Naive thymus-derived CD4-positive, alpha-beta T cell (primary cell): ENCODE results near the gene TEKT3. TPM values are rescaled to one million over a fixed set of nuclear protein-coding genes. Genes with fewer than 3 reads are reported as not detected.

Source experiments
- ATAC-seq: fragments of 150-1000 bp; cut with Tn5 transposase; 2 replicates; pipeline ENCODE4 v1.10.0; 2021; ENCODE audit warnings: mild to moderate bottlenecking, moderate library complexity
- CTCF ChIA-PET: fragments of 350-600 bp; sonication (Branson Sonifier 250); formaldehyde crosslinking; loops from one replicate; lab custom pipeline; 2021; ENCODE audit warnings: antibody characterized with exemption; lab: Charles Lee
- POLR2A ChIA-PET: fragments of 350-600 bp; sonication (Branson Sonifier 250); formaldehyde crosslinking; loops from one replicate; lab custom pipeline; 2021; ENCODE audit warnings: antibody characterized with exemption, inconsistent platforms; lab: Charles Lee
- DNase-seq, 9 donors: peaks; one replicate each; pipeline versions ENCODE4 v3.0.0 to v3.0.0-alpha.2; 2020 to 2022; ENCODE audit warnings: mixed read lengths in 1 of 9
- H3K27ac ChIP-seq: one replicate; pipeline ENCODE4 v1.7.0; 2013; ENCODE audit warnings: mild to moderate bottlenecking, low read depth, low read length, moderate library complexity
- H3K27me3 ChIP-seq, 2 donors: one replicate each; pipeline ENCODE4 v1.7.0; 2013; ENCODE audit warnings: low read length in 2 of 2, mild to moderate bottlenecking in 2 of 2, moderate library complexity in 2 of 2; ENCODE audit not compliant: control insufficient read depth in 2 of 2, insufficient read depth in 2 of 2
- H3K36me3 ChIP-seq, 3 experiments: 1 replicate in 2 of 3; 2 replicates in 1 of 3; pipeline ENCODE4 v1.7.0; 2013; ENCODE audit warnings: low read length in 3 of 3, mild to moderate bottlenecking in 3 of 3, moderate library complexity in 1 of 3; ENCODE audit not compliant: insufficient read depth in 3 of 3, control insufficient read depth in 2 of 3
- H3K4me1 ChIP-seq, 2 donors: one replicate each; pipeline ENCODE4 v1.7.0; 2013; ENCODE audit warnings: low read length in 2 of 2, mild to moderate bottlenecking in 2 of 2, moderate library complexity in 1 of 2; ENCODE audit not compliant: control insufficient read depth in 2 of 2, insufficient read depth in 2 of 2
- H3K4me3 ChIP-seq: 2 replicates; pipeline ENCODE4 v1.7.0; 2013; ENCODE audit warnings: mild to moderate bottlenecking, low read length
- H3K9me3 ChIP-seq, 3 experiments: 1 replicate in 2 of 3; 2 replicates in 1 of 3; pipeline ENCODE4 v1.7.0; 2013; ENCODE audit warnings: low read length in 3 of 3; ENCODE audit not compliant: control insufficient read depth in 2 of 3
- H3K27ac Mint-ChIP-seq, 9 donors: one replicate each; pipeline ENCODE4 v1.8.0; 2020 to 2022; ENCODE audit warnings: mixed read lengths in 9 of 9, mild to moderate bottlenecking in 8 of 9, moderate library complexity in 5 of 9, inconsistent platforms in 2 of 9
- H3K27me3 Mint-ChIP-seq, 5 donors: one replicate each; pipeline ENCODE4 v1.8.0; 2021 to 2022; ENCODE audit warnings: mixed read lengths in 5 of 5, mild to moderate bottlenecking in 1 of 5
- H3K36me3 Mint-ChIP-seq, 5 donors: one replicate each; pipeline ENCODE4 v1.8.0; 2020 to 2022; ENCODE audit warnings: mixed read lengths in 5 of 5, mild to moderate bottlenecking in 3 of 5, inconsistent platforms in 1 of 5
- H3K4me1 Mint-ChIP-seq, 7 donors: one replicate each; pipeline ENCODE4 v1.8.0; 2020 to 2022; ENCODE audit warnings: mixed read lengths in 7 of 7, mild to moderate bottlenecking in 3 of 7, inconsistent platforms in 1 of 7
- H3K4me3 Mint-ChIP-seq, 10 donors: one replicate each; pipeline ENCODE4 v1.8.0; 2020 to 2022; ENCODE audit warnings: mild to moderate bottlenecking in 10 of 10, mixed read lengths in 10 of 10, moderate library complexity in 6 of 10, inconsistent platforms in 2 of 10
- H3K9me3 Mint-ChIP-seq, 11 donors: one replicate each; pipeline ENCODE4 v1.8.0; 2020 to 2022; ENCODE audit warnings: mixed read lengths in 11 of 11, mild to moderate bottlenecking in 4 of 11, inconsistent platforms in 1 of 11, moderate library complexity in 1 of 11
- intact Hi-C, 2 donors: fragments of 100-400 bp; cut with micrococcal nuclease; formaldehyde crosslinking; loops; one replicate each; pipeline ENCODE4 v1.15.1; 2023
- polyA plus RNA-seq, 2 donors: library from polyadenylated mRNA; unstranded; fragments of 300-500 nt; fragmentation: Illumina TruSeq; gene quantifications; one replicate each; pipeline ENCODE4 v1.2.3, GENCODE V29; 2021
- total RNA-seq, 6 experiments: library from RNA in 5 of 6; stranded (reverse) in 5 of 6; gene quantifications; 1 replicate in 5 of 6; 2 replicates in 1 of 6; pipeline ENCODE4 v1.2.3 and lab custom pipeline; 2021 to 2026

Gene TEKT3
- total and polyA plus RNA-seq, 7 experiments from 2014 or later: 0.37 to 0.57 (median 0.49) TPM; not detected in 4

DNA sequence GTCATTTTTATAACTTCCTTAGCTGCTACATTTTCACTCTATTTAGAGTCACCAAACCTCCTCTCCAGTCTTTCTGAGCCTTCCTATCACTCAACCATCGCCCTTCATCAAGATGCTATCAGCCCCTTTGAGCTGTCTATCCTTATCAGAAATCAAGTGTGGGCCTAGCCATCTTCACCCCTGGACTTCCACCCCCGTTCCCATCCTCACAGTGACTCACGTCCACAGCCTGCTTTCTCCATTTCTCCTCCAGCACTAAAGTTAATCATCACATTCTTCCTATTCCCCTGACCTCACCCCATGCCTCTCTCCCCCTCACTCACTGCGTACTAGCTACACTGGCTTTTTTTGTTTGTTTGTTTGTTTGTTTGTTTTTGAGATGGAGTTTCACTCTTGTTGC lies 2.4 kb upstream of the TEKT3 start:
- Histone ChIP-seq H3K9me3 (no peaks in the 10 kb centered on the region), H3K27ac (no peak overlapping the region), H3K36me3 (no peaks in the 10 kb centered on the region), H3K27me3 (peaks cover 0 to 16% of the 10 kb centered on the region in 2 donors), H3K4me1 (no peaks in the 10 kb centered on the region), H3K4me3 (no peak overlapping the region)
- peaks cover 62 to 87% (median 83%) of the 10 kb centered on the region in 5 donors for H3K27me3 Mint-ChIP-seq
- ChIA-PET CTCF (no interaction called here), POLR2A (no interaction called here)
- H3K4me1 Mint-ChIP-seq: peaks cover 5 to 13% (median 12%) of the 10 kb centered on the region in 7 donors
- H3K27ac Mint-ChIP-seq: no peak overlapping the region
- DNase-seq (no peak), ATAC-seq (no peak)
- intact Hi-C loops: no loop called here
- peaks cover 0 to 11% (median 4%) of the 10 kb centered on the region in 11 donors for H3K9me3 Mint-ChIP-seq
- H3K36me3 Mint-ChIP-seq: peaks cover 0 to 10% (median 5%) of the 10 kb centered on the region in 5 donors
- H3K4me3 Mint-ChIP-seq: no peak overlapping the region

DNA sequence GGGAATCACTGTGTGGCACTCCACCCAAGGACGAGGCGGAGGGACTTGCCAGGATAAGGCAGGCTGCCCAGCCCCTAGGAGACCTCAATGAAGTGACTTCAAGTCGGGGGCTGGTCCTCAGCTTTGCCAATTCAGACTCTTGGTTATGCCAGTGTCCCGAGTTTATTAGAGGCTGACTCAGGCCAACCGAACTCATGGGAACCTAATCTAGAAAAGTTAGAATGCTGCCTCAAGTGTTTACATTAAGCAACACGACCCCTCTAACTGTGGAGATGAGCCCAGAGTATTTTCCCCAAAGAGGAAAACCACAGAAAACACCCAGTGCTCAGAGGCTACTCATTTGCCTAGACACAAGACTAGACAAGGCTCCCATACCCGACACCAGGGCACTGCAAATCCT lies 1.1 kb upstream of the TEKT3 start:
- intact Hi-C loops: no loop called here
- ChIA-PET CTCF (no interaction called here), POLR2A (no interaction called here)
- no peak for DNase-seq
- H3K27ac ChIP-seq: no peak overlapping the region
- H3K27me3 ChIP-seq: peaks cover 0 to 16% of the 10 kb centered on the region in 2 donors
- no peaks in the 10 kb centered on the region for H3K4me1 ChIP-seq
- H3K27me3 Mint-ChIP-seq: peaks cover 64 to 80% (median 74%) of the 10 kb centered on the region in 5 donors
- H3K9me3 Mint-ChIP-seq: peaks cover 0 to 15% (median 5%) of the 10 kb centered on the region in 11 donors
- no peaks in the 10 kb centered on the region for H3K9me3 ChIP-seq
- no peaks in the 10 kb centered on the region for H3K36me3 ChIP-seq
- H3K4me1 Mint-ChIP-seq: peaks cover 5 to 13% (median 12%) of the 10 kb centered on the region in 7 donors
- peaks cover 0 to 10% (median 5%) of the 10 kb centered on the region in 5 donors for H3K36me3 Mint-ChIP-seq
- H3K27ac Mint-ChIP-seq: no peak overlapping the region
- ATAC-seq: no peak
- no peak overlapping the region for H3K4me3 ChIP-seq
- H3K4me3 Mint-ChIP-seq: no peak overlapping the region

DNA sequence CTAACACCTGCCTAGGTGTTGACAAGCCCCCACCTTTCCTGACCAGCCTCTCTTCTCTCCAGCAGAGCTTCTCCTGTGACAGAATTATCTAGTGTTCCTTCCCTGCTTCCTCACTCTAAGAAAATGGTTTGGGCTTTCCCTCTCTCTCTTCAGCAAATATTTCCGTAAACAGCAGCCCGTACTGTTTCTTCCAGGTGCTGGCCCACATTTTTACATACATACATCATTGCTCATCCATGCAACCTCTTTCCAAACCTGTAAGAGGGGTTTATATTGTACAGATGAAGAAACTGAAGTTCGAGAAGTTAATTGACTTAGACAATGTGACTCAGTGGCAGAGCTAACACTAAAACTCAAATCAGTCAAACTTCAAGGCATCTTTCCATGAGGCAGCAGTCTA lies 569 bp upstream of the TEKT3 start:
- ATAC-seq (no peak), DNase-seq (no peak)
- no peak overlapping the region for H3K27ac ChIP-seq
- H3K27me3 ChIP-seq: peaks cover 0 to 16% of the 10 kb centered on the region in 2 donors
- Mint-ChIP-seq H3K4me1 (peaks cover 5 to 13% (median 12%) of the 10 kb centered on the region in 7 donors), H3K4me3 (peak overlapping the region in 6 of 10 donors; percentile 2 to 55 (median 24)), H3K27ac (no peak overlapping the region), H3K27me3 (peaks cover 66 to 84% (median 76%) of the 10 kb centered on the region in 5 donors), H3K9me3 (peaks cover 0 to 15% (median 6%) of the 10 kb centered on the region in 11 donors), H3K36me3 (peaks cover 0 to 10% (median 5%) of the 10 kb centered on the region in 5 donors)
- intact Hi-C loops: no loop called here
- POLR2A ChIA-PET: no interaction called here
- H3K4me1 ChIP-seq: no peaks in the 10 kb centered on the region
- no peak overlapping the region for H3K4me3 ChIP-seq
- CTCF ChIA-PET: no interaction called here
- no peaks in the 10 kb centered on the region for H3K36me3 ChIP-seq
- no peaks in the 10 kb centered on the region for H3K9me3 ChIP-seq

DNA sequence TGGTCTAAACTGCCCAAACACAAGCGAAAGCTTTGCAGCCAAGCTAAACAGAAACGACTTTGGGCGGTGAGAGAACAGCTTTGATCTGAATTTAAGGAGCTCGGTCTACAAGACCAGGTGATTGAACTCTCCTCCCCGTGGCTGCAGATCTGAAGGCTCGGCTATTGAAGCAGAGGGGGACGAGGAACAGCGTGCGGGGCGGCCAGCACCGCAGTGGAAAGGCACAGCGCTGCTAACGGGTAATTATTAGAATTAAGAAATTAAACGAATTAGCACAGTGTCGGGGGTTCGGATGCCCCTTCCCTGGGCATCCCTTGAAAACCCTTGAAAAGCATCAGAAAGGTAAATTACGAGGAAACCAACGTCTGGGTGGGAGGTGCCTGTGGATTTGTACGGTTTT lies 431 bp downstream of the TEKT3 start:
- H3K27me3 ChIP-seq: peaks cover 0 to 16% of the 10 kb centered on the region in 2 donors
- peaks cover 0 to 12% (median 5%) of the 10 kb centered on the region in 5 donors for H3K36me3 Mint-ChIP-seq
- H3K4me3 Mint-ChIP-seq: peak overlapping the region; percentile 23 to 83 (median 58)

DNA sequence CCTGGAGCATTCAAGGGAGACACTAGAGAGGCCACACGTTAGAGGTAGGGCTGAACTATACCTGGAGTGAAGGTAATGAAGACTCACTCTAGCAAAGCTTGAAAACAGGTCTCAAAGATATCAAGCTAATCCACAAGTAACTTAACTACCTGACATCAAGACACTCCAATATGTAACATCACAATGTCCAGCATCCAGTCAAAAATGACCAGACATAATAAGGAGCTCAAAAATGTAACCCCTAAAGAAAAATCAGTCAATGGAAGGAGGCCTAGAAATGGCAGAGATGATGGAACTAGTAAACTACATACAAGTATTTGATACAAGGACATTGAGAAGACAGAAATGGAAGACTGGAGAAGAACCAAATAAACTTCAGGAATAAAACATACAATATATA lies 6.0 kb downstream of the TEKT3 start:
- H3K27ac ChIP-seq: no peak overlapping the region
- Mint-ChIP-seq H3K4me3 (no peak overlapping the region), H3K9me3 (peaks cover 2 to 37% (median 18%) of the 10 kb centered on the region in 11 donors), H3K27me3 (peaks cover 23 to 61% (median 61%) of the 10 kb centered on the region in 5 donors), H3K4me1 (no peaks in the 10 kb centered on the region), H3K27ac (no peak overlapping the region), H3K36me3 (peaks cover 0 to 8% (median 0%) of the 10 kb centered on the region in 5 donors)
- CTCF ChIA-PET: no interaction called here
- peaks cover 0 to 6% (median 0%) of the 10 kb centered on the region in 3 experiments for H3K9me3 ChIP-seq
- POLR2A ChIA-PET: no interaction called here
- H3K4me1 ChIP-seq: no peaks in the 10 kb centered on the region
- no peaks in the 10 kb centered on the region for H3K36me3 ChIP-seq
- intact Hi-C loops: no loop called here
- no peaks in the 10 kb centered on the region for H3K27me3 ChIP-seq
- no peak overlapping the region for H3K4me3 ChIP-seq
- no peak for ATAC-seq
- DNase-seq: no peak

More for the DNA sequence above, 431 bp downstream of the TEKT3 start:
- Histone ChIP-seq H3K36me3 (no peaks in the 10 kb centered on the region), H3K9me3 (no peaks in the 10 kb centered on the region), H3K4me3 (no peak overlapping the region), H3K4me1 (no peaks in the 10 kb centered on the region), H3K27ac (no peak overlapping the region)
- DNase-seq: no peak
- ATAC-seq: no peak
- Mint-ChIP-seq H3K9me3 (peaks cover 0 to 18% (median 8%) of the 10 kb centered on the region in 11 donors), H3K27me3 (peaks cover 66 to 82% (median 71%) of the 10 kb centered on the region in 5 donors), H3K27ac (no peak overlapping the region), H3K4me1 (peaks cover 5 to 13% (median 12%) of the 10 kb centered on the region in 7 donors)
- ChIA-PET CTCF (no interaction called here), POLR2A (no interaction called here)
- intact Hi-C loops: no loop called here

DNA sequence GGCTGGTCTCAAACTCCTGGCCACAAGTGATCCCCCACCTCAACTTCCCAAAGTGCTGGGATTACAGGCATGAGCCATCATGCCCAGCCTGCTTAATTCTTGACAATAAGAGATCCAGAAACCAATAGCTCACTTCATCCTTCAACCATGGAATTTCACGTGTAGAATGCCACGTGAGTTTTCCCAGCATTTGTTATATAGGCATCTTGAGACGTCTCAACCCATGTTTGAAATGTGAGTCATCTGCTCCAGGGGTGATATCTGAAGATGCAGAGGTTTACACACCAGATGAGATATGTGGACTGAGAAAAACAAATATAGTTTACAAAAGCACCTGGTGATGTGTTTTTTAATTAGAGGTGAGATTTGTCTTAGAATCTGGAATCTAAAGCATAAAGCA lies 7.1 kb downstream of the TEKT3 start:
- Histone ChIP-seq H3K4me3 (no peak overlapping the region), H3K9me3 (peaks cover 0 to 6% (median 0%) of the 10 kb centered on the region in 3 experiments), H3K4me1 (no peaks in the 10 kb centered on the region), H3K27me3 (no peaks in the 10 kb centered on the region), H3K27ac (no peak overlapping the region), H3K36me3 (no peaks in the 10 kb centered on the region)
- ChIA-PET CTCF (no interaction called here), POLR2A (no interaction called here)
- Mint-ChIP-seq H3K36me3 (peaks cover 0 to 8% (median 0%) of the 10 kb centered on the region in 5 donors), H3K4me1 (no peaks in the 10 kb centered on the region), H3K27ac (no peak overlapping the region), H3K27me3 (peaks cover 15 to 57% (median 49%) of the 10 kb centered on the region in 5 donors), H3K4me3 (no peak overlapping the region), H3K9me3 (peaks cover 2 to 41% (median 19%) of the 10 kb centered on the region in 11 donors)
- DNase-seq: no peak
- no peak for ATAC-seq
- intact Hi-C loops: no loop called here

DNA sequence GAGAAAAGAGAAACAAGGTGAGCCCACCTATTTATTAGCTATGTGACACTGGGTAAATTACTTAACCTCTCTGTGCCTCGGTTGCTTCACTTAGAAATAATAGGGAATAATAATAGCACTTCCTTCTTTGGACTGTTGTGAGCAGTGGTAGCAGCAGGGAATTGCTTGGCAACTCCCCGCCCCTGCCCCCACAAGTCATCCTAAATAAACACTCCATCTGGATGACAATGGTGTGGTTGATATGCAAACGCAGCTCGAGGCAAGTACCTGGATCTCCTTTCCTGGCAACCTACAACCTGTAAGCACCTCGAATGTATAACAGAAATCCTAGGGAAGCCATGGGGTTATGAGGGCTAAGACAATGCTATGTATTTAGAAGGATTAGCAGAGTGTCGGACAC lies 9.1 kb downstream of the TEKT3 start:
- ATAC-seq (no peak), DNase-seq (no peak)
- H3K36me3 Mint-ChIP-seq: peaks cover 0 to 8% (median 0%) of the 10 kb centered on the region in 5 donors
- no peaks in the 10 kb centered on the region for H3K4me1 Mint-ChIP-seq
- CTCF ChIA-PET: no interaction called here
- Histone ChIP-seq H3K4me3 (no peak overlapping the region), H3K9me3 (peaks cover 0 to 6% (median 0%) of the 10 kb centered on the region in 3 experiments), H3K27me3 (no peaks in the 10 kb centered on the region), H3K27ac (no peak overlapping the region), H3K4me1 (no peaks in the 10 kb centered on the region), H3K36me3 (no peaks in the 10 kb centered on the region)
- intact Hi-C loops: no loop called here
- H3K4me3 Mint-ChIP-seq: no peak overlapping the region
- H3K9me3 Mint-ChIP-seq: peaks cover 2 to 34% (median 14%) of the 10 kb centered on the region in 11 donors
- POLR2A ChIA-PET: no interaction called here
- H3K27me3 Mint-ChIP-seq: peaks cover 9 to 47% (median 42%) of the 10 kb centered on the region in 5 donors
- no peak overlapping the region for H3K27ac Mint-ChIP-seq
